Stimulated activated CD4-positive, alpha-beta T cell treated with anti-CD3 and anti-CD28 coated beads, Interleukin-4, amount 100 ng/mL, for 1 hour (primary cell): Measurements from ENCODE around the gene ACOT13.
A peak's percentile ranks its signal among the peaks of the same experiment; 100 is the strongest.
"Not testable (repeated sequence)": the region's sequence is repeated elsewhere in the genome, so short reads cannot be mapped to it uniquely, and the experiment has no call there.

ENCODE experiments used
- DNase-seq: peaks from one replicate; pipeline ENCODE4 v3.0.0-alpha.2; 2020

The ACOT13 gene

GRCh38 chr6:24663189-24663588 lies 3.7 kb upstream of the ACOT13 start:
- no peak for DNase-seq

- no peak for DNase-seq
These were observed 2.6 kb upstream of the ACOT13 start for GRCh38 chr6:24664046-24664987.

GRCh38 chr6:24666097-24666640 lies 708 bp upstream of the ACOT13 start:
- peak; percentile 47 for DNase-seq

GRCh38 chr6:24667378-24667803 lies 514 bp downstream of the ACOT13 start:
- no peak for DNase-seq

GRCh38 chr6:24668066-24668996 lies 1.5 kb downstream of the ACOT13 start:
- not testable (repeated sequence) for DNase-seq

- no peak for DNase-seq
These were observed 2.1 kb downstream of the ACOT13 start for GRCh38 chr6:24668997-24669361.

- DNase-seq = not testable (repeated sequence)
These were observed 3.6 kb downstream of the ACOT13 start for GRCh38 chr6:24670492-24670891.

GRCh38 chr6:24671077-24671476 lies 4.2 kb downstream of the ACOT13 start:
- not testable (repeated sequence) for DNase-seq

- no peak for DNase-seq
These were observed 5.8 kb downstream of the ACOT13 start for GRCh38 chr6:24672620-24673182.

- DNase-seq = no peak
These were observed 6.7 kb downstream of the ACOT13 start for GRCh38 chr6:24673625-24674024.

GRCh38 chr6:24678792-24679352 lies 12.0 kb downstream of the ACOT13 start:
- DNase-seq = not testable (repeated sequence)

- no peak for DNase-seq
These were observed 13.7 kb downstream of the ACOT13 start for GRCh38 chr6:24680582-24680981.

GRCh38 chr6:24683297-24684296 lies 16.7 kb downstream of the ACOT13 start:
- no peak for DNase-seq

GRCh38 chr6:24686408-24686807 lies 19.5 kb downstream of the ACOT13 start:
- no peak for DNase-seq

- DNase-seq = no peak
These were observed 20.1 kb downstream of the ACOT13 start for GRCh38 chr6:24686946-24687345.

GRCh38 chr6:24689964-24690363 lies 23.1 kb downstream of the ACOT13 start:
- no peak for DNase-seq

- DNase-seq = no peak
These were observed 23.7 kb downstream of the ACOT13 start for GRCh38 chr6:24690593-24690992.

- DNase-seq = no peak
These were observed 24.7 kb downstream of the ACOT13 start for GRCh38 chr6:24691550-24691949.

- no peak for DNase-seq
These were observed 25.1 kb downstream of the ACOT13 start for GRCh38 chr6:24692003-24692402.

- no peak for DNase-seq
These were observed 25.5 kb downstream of the ACOT13 start for GRCh38 chr6:24692415-24692814.
